ENCODE measurements around the gene CHIT1. TPM values are rescaled to one million over a fixed set of nuclear protein-coding genes. Genes with fewer than 3 reads are reported as not detected.

CHIT1 gene
- total RNA-seq, 1 experiment from 2014 or later, result not detected

GRCh38 chr1:203268901-203269653, 39.6 kb upstream of the CHIT1 start:
- Histone ChIP-seq H3K9me2 (ENCODE audit: insufficient read depth) (no peaks in the 10 kb centered on the region), H3K9me3 (ENCODE audit: control insufficient read depth in 1 of 2, insufficient read depth in 1 of 2, low read depth in 1 of 2, low read length in 2 of 2) (no peaks in the 10 kb centered on the region), H3K4me1 (ENCODE audit: control insufficient read depth in 1 of 2, insufficient read depth in 2 of 2, low read length in 2 of 2) (peaks cover 0 to 35% of the 10 kb centered on the region in 2 experiments; a peak in 2 of 4 replicates), H3K4me2 (ENCODE audit: low read length) (peak overlapping the region; percentile 25; the same call in 1 of the 2 replicates), H2AFZ (ENCODE audit: low read depth, low read length, poor library complexity, severe bottlenecking) (peak overlapping the region; percentile 90), H3K27me3 (ENCODE audit: insufficient read depth, low read length) (no peaks in the 10 kb centered on the region), H3K9ac (ENCODE audit: low read length) (peak overlapping the region; percentile 4; the same call in 1 of the 2 replicates), H3K79me2 (ENCODE audit: insufficient read depth, low read length) (no peaks in the 10 kb centered on the region), H4K20me1 (ENCODE audit: insufficient read depth) (no peaks in the 10 kb centered on the region), H3K27ac (ENCODE audit: low read depth, low read length) (peak overlapping the region; percentile 55), H3K4me3 (replicated peaks in 1 of 2; ENCODE audit: low read depth in 1 of 2, low read length in 2 of 2) (no peak overlapping the region), H3K36me3 (ENCODE audit: control insufficient read depth in 1 of 2, insufficient read depth in 2 of 2, low read length in 2 of 2) (no peaks in the 10 kb centered on the region)
- ATAC-seq, result peak; percentile 52
- intact Hi-C loops (cut with micrococcal nuclease), result loop anchor here (1.0 to 2.0 kb wide), 3 partner anchors 151 to 238 kb away; no protein-coding TSS in a partner anchor
- BruUV-seq (replicated peaks), result no TSS peak
- TF ChIP-seq POLR2AphosphoS5 (IDR thresholded peaks at IDR 0.05; ENCODE audit: low read depth, low read length) (0 out of 2 replicates have a peak, but pooled peaks have one; percentile 19), JUND (IDR thresholded peaks at IDR 0.05) (no peak), ZBTB33 (IDR thresholded peaks at IDR 0.05; ENCODE audit: extremely low read depth, insufficient replicate concordance, low read length) (no peak), TCF7L2 (IDR thresholded peaks at IDR 0.05; ENCODE audit: borderline replicate concordance, extremely low read depth, insufficient read depth, insufficient read length) (peak; percentile 40), CBX3 (IDR thresholded peaks at IDR 0.05; ENCODE audit: low read depth) (0 out of 2 replicates have a peak, but pooled peaks have one; percentile 35), EZH2 (IDR thresholded peaks at IDR 0.05) (no peak), CTCF (IDR thresholded peaks at IDR 0.05 in 2 of 3, conservative IDR thresholded peaks at IDR 0.05 in 1 of 3; ENCODE audit: borderline replicate concordance in 1 of 3, insufficient read depth in 1 of 3, low read depth in 2 of 3, low read length in 2 of 3) (peak; percentile 80 to 96 (median 91)), ATF3 (IDR thresholded peaks at IDR 0.05) (no peak), YY1 (IDR thresholded peaks at IDR 0.05; ENCODE audit: extremely low read depth, insufficient replicate concordance, low read depth, low read length) (peak; percentile 35), EZH2phosphoT487 (IDR thresholded peaks at IDR 0.05; ENCODE audit: borderline replicate concordance) (no peak), RAD21 (IDR thresholded peaks at IDR 0.05; ENCODE audit: low read depth) (peak; percentile 96), SRF (IDR thresholded peaks at IDR 0.05; ENCODE audit: low read depth) (no peak)
- ChIA-PET POLR2A (interaction anchor here (1.0 to 1.2 kb wide), 2 partner anchors 37 to 229 kb away, joined by 3 to 5 read pairs; no protein-coding TSS in a partner anchor), RAD21 (ENCODE audit: low non-redundant PET in 1 of 2, low total read pairs in 2 of 2, uncharacterized antibody in 2 of 2, unreplicated experiment in 2 of 2) (interaction anchor here (0.6 to 3.0 kb wide), 6 partner anchors 151 to 233 kb away, joined by 4 to 16 read pairs (median 5); no protein-coding TSS in a partner anchor), CTCF (interaction anchor here (0.5 to 5.6 kb wide), 31 partner anchors 12 to 555 kb away, joined by 3 to 185 read pairs (median 4); partner anchors contain the start of genes ADORA1, PPFIA4 and TMEM183A)
- peak; percentile 64 for DNase-seq (ENCODE audit: low read depth, low spot score)

Measured in HCT116 (cell line).